ENCODE measurements around the gene TSSC4. TPM values are rescaled to one million over a fixed set of nuclear protein-coding genes. Genes with fewer than 3 reads are reported as not detected.

Gene TSSC4
- polyA plus RNA-seq, 1 experiment = 30.5 TPM

DNA sequence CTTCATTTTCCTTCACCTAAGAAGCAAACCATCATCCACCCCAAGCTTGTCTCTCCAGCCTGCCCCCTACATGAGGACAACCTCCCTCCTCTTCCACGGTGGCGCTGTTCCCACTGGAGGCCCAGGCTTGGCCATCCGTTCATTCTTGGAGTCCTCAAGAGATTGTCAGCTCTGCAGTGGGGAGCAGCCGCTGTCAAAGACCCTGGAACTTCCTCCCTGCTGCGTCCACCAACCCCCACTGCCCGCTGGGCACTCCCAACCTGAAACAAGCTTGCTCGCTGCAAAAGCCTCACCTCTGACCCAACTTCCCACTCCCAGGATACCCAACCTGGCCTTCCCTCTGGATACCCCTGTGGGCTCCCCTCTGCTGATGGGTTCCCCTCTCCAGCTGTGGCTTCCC is 33.8 kb upstream of the TSSC4 start:
- no peak for DNase-seq (ENCODE audit: low read depth)
- Histone ChIP-seq H3K27me3 (ENCODE audit: control insufficient read depth, insufficient read depth, low read length) (0 out of 2 replicates have a peak, but pooled peaks cover under 1% of the 10 kb centered on the region), H3K36me3 (ENCODE audit: control insufficient read depth, insufficient read depth, low read length) (no peaks in the 10 kb centered on the region), H3K4me3 (ENCODE audit: low read depth, low read length) (no peak overlapping the region)
- POLR2A ChIA-PET = no interaction called here
- TF ChIP-seq, protein P1, sequence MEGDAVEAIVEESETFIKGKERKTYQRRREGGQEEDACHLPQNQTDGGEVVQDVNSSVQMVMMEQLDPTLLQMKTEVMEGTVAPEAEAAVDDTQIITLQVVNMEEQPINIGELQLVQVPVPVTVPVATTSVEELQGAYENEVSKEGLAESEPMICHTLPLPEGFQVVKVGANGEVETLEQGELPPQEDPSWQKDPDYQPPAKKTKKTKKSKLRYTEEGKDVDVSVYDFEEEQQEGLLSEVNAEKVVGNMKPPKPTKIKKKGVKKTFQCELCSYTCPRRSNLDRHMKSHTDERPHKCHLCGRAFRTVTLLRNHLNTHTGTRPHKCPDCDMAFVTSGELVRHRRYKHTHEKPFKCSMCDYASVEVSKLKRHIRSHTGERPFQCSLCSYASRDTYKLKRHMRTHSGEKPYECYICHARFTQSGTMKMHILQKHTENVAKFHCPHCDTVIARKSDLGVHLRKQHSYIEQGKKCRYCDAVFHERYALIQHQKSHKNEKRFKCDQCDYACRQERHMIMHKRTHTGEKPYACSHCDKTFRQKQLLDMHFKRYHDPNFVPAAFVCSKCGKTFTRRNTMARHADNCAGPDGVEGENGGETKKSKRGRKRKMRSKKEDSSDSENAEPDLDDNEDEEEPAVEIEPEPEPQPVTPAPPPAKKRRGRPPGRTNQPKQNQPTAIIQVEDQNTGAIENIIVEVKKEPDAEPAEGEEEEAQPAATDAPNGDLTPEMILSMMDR (IDR thresholded peaks at IDR 0.05; ENCODE audit: insufficient read depth, low read depth, low read length) = no peak
- CTCF ChIA-PET = interaction anchor here (1.6 kb wide), 1 partner anchor 62 kb away, joined by 3 read pairs; no protein-coding TSS in a partner anchor

DNA sequence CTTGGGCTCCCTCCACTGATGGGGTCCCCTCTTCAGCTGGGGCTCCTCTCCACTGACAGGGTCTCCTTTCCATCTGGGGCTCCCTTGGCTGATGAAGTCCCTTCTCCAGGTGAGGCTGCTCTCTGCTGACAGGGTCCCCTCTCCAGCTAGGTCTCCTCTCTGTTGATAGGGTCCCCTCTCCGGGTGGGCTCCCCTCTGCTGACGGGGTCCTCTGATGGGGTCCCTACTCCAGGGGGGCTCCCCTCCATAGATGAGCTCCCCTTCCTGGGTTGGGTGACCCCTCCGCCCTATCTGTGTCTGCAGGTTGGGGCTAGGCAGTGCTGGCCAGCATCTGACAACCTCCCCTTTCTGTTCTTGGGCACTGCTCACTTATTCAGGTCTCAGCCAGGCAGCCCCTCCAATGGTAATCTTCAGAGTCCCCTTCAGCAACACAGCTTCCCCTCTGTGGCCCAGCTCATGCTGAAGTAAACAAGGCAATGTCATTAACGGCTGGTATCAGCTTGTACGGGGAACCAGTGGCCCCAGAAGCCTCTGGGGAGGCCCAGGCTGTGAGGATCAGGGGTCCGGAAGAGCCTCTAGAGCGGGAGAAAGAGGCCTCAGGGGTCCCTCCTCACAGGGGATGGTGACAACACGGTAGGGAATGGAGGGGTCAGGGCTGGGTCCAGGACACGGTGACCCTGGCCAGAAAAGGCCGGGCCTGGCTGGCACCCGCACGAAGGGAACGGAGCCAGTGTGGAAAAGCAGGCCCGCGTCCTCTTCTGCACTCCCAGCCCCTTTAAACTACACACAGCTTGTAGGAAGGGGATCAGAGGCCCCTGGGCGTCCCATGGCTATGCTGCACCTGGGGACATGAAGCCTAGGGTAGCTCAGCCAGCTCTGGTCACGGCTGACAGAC is 33.0 kb upstream of the TSSC4 start:
- Histone ChIP-seq H3K36me3 (ENCODE audit: control insufficient read depth, insufficient read depth, low read length) (no peaks in the 10 kb centered on the region), H3K27me3 (ENCODE audit: control insufficient read depth, insufficient read depth, low read length) (no peaks in the 10 kb centered on the region), H3K4me3 (ENCODE audit: low read depth, low read length) (no peak overlapping the region)
- CTCF ChIA-PET = interaction anchor here (1.6 kb wide), 1 partner anchor 63 kb away, joined by 3 read pairs; no protein-coding TSS in a partner anchor
- POLR2A ChIA-PET = no interaction called here
- no peak for DNase-seq (ENCODE audit: low read depth)
- TF ChIP-seq, protein P1 (IDR thresholded peaks at IDR 0.05; ENCODE audit: insufficient read depth, low read depth, low read length) = no peak

DNA sequence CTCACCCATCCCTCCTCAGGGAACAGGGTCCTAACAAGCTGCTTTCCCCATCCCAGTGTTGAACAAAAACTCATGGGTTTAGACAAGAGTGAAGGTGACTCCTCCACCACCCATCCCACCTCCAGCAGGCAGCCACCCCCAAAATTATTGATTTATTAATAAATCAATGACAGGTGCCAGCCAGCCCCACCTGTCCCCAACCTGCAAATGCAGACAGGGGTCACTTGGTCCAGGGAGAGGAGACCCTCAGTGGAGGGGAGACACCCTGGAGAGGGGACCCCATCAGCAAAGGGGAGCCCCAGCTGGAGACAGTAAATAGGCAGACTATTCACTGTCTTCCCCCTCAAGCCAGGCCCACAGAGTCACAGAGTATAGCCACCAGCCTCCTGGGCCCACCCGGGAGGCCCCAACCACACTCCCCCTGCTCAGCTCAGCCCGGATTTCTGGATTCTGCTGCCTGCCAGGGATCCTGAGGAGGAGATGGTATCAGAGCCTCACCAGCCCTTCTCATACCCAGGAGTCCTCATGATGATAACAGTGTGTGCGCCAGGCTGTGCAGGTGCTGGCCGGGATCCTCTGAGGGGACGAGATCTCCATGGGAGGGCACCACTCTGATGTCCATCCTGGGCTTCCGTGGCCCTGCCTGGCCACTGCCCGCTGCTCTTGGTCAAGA is 32.2 kb upstream of the TSSC4 start:
- DNase-seq (ENCODE audit: low read depth) = no peak
- no peaks in the 10 kb centered on the region for H3K27me3 ChIP-seq (ENCODE audit: control insufficient read depth, insufficient read depth, low read length)
- H3K36me3 ChIP-seq (ENCODE audit: control insufficient read depth, insufficient read depth, low read length) = no peaks in the 10 kb centered on the region
- no peak overlapping the region for H3K4me3 ChIP-seq (ENCODE audit: low read depth, low read length)
- ChIA-PET CTCF (interaction anchor here (1.6 kb wide), 1 partner anchor 63 kb away, joined by 3 read pairs; no protein-coding TSS in a partner anchor), POLR2A (no interaction called here)
- TF ChIP-seq, protein P1 (IDR thresholded peaks at IDR 0.05; ENCODE audit: insufficient read depth, low read depth, low read length) = no peak

- Histone ChIP-seq H3K4me3 (ENCODE audit: low read depth, low read length) (no peak overlapping the region), H3K27me3 (ENCODE audit: control insufficient read depth, insufficient read depth, low read length) (no peaks in the 10 kb centered on the region), H3K36me3 (ENCODE audit: control insufficient read depth, insufficient read depth, low read length) (no peaks in the 10 kb centered on the region)
- TF ChIP-seq, protein P1 (IDR thresholded peaks at IDR 0.05; ENCODE audit: insufficient read depth, low read depth, low read length) = no peak
- POLR2A ChIA-PET = no interaction called here
- no peak for DNase-seq (ENCODE audit: low read depth)
- CTCF ChIA-PET = no interaction called here
Observed at GRCh38 chr11:2368851-2369180, 31.7 kb upstream of the TSSC4 start.

GRCh38 chr11:2369320-2369719 is 31.2 kb upstream of the TSSC4 start:
- TF ChIP-seq, protein P1 (IDR thresholded peaks at IDR 0.05; ENCODE audit: insufficient read depth, low read depth, low read length) = no peak
- no peaks in the 10 kb centered on the region for H3K36me3 ChIP-seq (ENCODE audit: control insufficient read depth, insufficient read depth, low read length)
- CTCF ChIA-PET = no interaction called here
- DNase-seq (ENCODE audit: low read depth) = no peak
- no peak overlapping the region for H3K4me3 ChIP-seq (ENCODE audit: low read depth, low read length)
- POLR2A ChIA-PET = no interaction called here
- no peaks in the 10 kb centered on the region for H3K27me3 ChIP-seq (ENCODE audit: control insufficient read depth, insufficient read depth, low read length)
